Body of pancreas (tissue), 4 donors: ENCODE data around the gene ACVR1.

Experiments
- CTCF ChIP-seq, 7 experiments: fragments of 450-650 bp in 4 of 7; fragments of 200-600 bp in 3 of 7; sonication (generic) in 3 of 7; IDR thresholded peaks; one replicate each; pipeline ENCODE4 v1.5.1; 2016 to 2019; ENCODE audit warnings: antibody characterized with exemption in 7 of 7
- POLR2A ChIP-seq, 3 donors: fragments of 450-650 bp; IDR thresholded peaks; one replicate each; pipeline ENCODE4 v1.6.1; 2016; ENCODE audit warnings: antibody characterized with exemption in 3 of 3, mild to moderate bottlenecking in 2 of 3

GRCh38 chr2:157747280-157747679 lies 128.8 kb downstream of the ACVR1 start:
- TF ChIP-seq POLR2A (IDR thresholded peaks at IDR 0.05) = no peak
- no peak for TF ChIP-seq CTCF (IDR thresholded peaks at IDR 0.05)
